Measurements from ENCODE around the gene ZNF581. TPM values are rescaled to one million over a fixed set of nuclear protein-coding genes. Genes with fewer than 3 reads are reported as not detected.

ZNF581 gene
- total RNA-seq, 1 experiment from 2014 or later, result 65.1 TPM

GRCh38 chr19:55684946-55685681 lies 41.7 kb downstream of the ZNF581 start:
- H2BK120ac ChIP-seq (ENCODE audit: low read depth, low read length, poor library complexity, severe bottlenecking), result no peak overlapping the region
- H3K23me2 ChIP-seq (ENCODE audit: insufficient read length, low read depth, low read length, poor library complexity, severe bottlenecking), result no peaks in the 10 kb centered on the region
- H3K79me2 ChIP-seq (ENCODE audit: insufficient read depth, low read length), result 0 out of 2 replicates have a peak, but pooled peaks cover 1% of the 10 kb centered on the region
- H4K8ac ChIP-seq (replicated peaks; ENCODE audit: insufficient read length, low read depth, low read length), result no peak overlapping the region
- peaks cover 5% of the 10 kb centered on the region for H3K79me1 ChIP-seq (ENCODE audit: insufficient read depth, low read depth, low read length, poor library complexity, severe bottlenecking)
- H2AK5ac ChIP-seq (ENCODE audit: insufficient read length, low read length), result no peak overlapping the region
- H2AFZ ChIP-seq (ENCODE audit: low read length), result no peak overlapping the region
- no peaks in the 10 kb centered on the region for H3K4me1 ChIP-seq (ENCODE audit: insufficient read depth, low read length)
- no peaks in the 10 kb centered on the region for H3K27me3 ChIP-seq (ENCODE audit: insufficient read depth, low read length)
- DNase-seq, result no peak
- WGBS (ENCODE audit: extremely low coverage, insufficient read length, low lambda C conversion rate), result no CpG with 5 or more reads among the region's 60 CpGs
- no peak overlapping the region for H3K9ac ChIP-seq (ENCODE audit: extremely low read depth, insufficient read length, low read length)
- no peak overlapping the region for H2BK5ac ChIP-seq (ENCODE audit: insufficient read length, low read length)
- no peaks in the 10 kb centered on the region; a peak in 1 of 5 replicates for H3K9me3 Mint-ChIP-seq
- no peak for TF ChIP-seq CTCF (conservative IDR thresholded peaks at IDR 0.05)
- H2BK15ac ChIP-seq (ENCODE audit: low read depth, low read length), result no peak overlapping the region
- no peak overlapping the region for H3K4me2 ChIP-seq (ENCODE audit: insufficient read depth, insufficient read length, low read length)
- no peaks in the 10 kb centered on the region for H3K27me3 Mint-ChIP-seq (ENCODE audit: low read depth)
- H3K4me1 Mint-ChIP-seq, result no peaks in the 10 kb centered on the region
- no peak overlapping the region for H3K56ac ChIP-seq (ENCODE audit: insufficient read length, low read depth, low read length)
- H3K4me3 Mint-ChIP-seq, result no peak overlapping the region
- no peak overlapping the region for H2BK12ac ChIP-seq (ENCODE audit: insufficient read length, low read depth, low read length)
- peaks cover 29 to 61% (median 45%) of the 10 kb centered on the region in 3 experiments for H3K36me3 Mint-ChIP-seq (ENCODE audit: insufficient read depth in 1 of 3, low read depth in 3 of 3)
- H3K23ac ChIP-seq (ENCODE audit: insufficient read length, low read depth, low read length), result no peak overlapping the region
- no peaks in the 10 kb centered on the region for H3K9me3 ChIP-seq (ENCODE audit: control insufficient read depth, low read depth, low read length)
- H4K91ac ChIP-seq (ENCODE audit: insufficient read length, low read depth, low read length), result no peak overlapping the region
- no peak overlapping the region for H2BK20ac ChIP-seq (ENCODE audit: low read depth, low read length, poor library complexity, severe bottlenecking)
- no peak overlapping the region for H4K5ac ChIP-seq (ENCODE audit: insufficient read length, low read depth, low read length)
- H3K14ac ChIP-seq (ENCODE audit: insufficient read depth, low read length), result no peak overlapping the region
- no peak overlapping the region for H3K18ac ChIP-seq (ENCODE audit: insufficient read length, low read depth, low read length)
- H3K27ac Mint-ChIP-seq, result no peak overlapping the region
- H4K20me1 ChIP-seq (ENCODE audit: control insufficient read depth, insufficient read depth, insufficient read length), result no peaks in the 10 kb centered on the region
- H3K4ac ChIP-seq (ENCODE audit: low read depth, low read length), result no peak overlapping the region
- no peak overlapping the region for H3T11ph ChIP-seq (ENCODE audit: low read length)
- no peak overlapping the region for H3K27ac ChIP-seq (ENCODE audit: insufficient read length, low read depth, low read length)

Data from H9 (cell line).